HepG2 (cell line): ENCODE data around the gene PPP2R2B. TPM values are rescaled to one million over a fixed set of nuclear protein-coding genes. Genes with fewer than 3 reads are reported as not detected.

Source experiments
- ATAC-seq: fragments of 200-7000 bp; cut with Tn5 transposase; 3 replicates; pipeline ENCODE4 v1.9.1; 2020; ENCODE audit warnings: mild to moderate bottlenecking, moderate library complexity
- BruUV-seq: library from RNA; stranded (reverse); fragments of 400-500 nt; replicated peaks from 2 replicates; lab custom pipeline; 2021; lab: Mats Ljungman, UMichigan
- CTCF ChIA-PET: fragments of 300-600 bp; formaldehyde crosslinking; extraction: SDS; loops from one replicate; lab custom pipeline; 2021; ENCODE audit warnings: low total read pairs, inconsistent platforms, low intra/inter-chr PET ratio; lab: Yijun Ruan, JAX
- POLR2A ChIA-PET: fragments of 350-600 bp; sonication (Branson Sonifier 250); formaldehyde crosslinking; loops from one replicate; lab custom pipeline; 2020; ENCODE audit warnings: antibody characterized with exemption, inconsistent platforms; lab: Yijun Ruan, JAX
- DNase-seq: peaks from one replicate; pipeline ENCODE4 v3.0.0-alpha.2; 2015; ENCODE audit warnings: low spot score
- FAIRE-seq: peaks from 3 replicates; lab custom pipeline; 2011; peaks lifted over from hg19 to GRCh38; lab: Jason Lieb, UNC
- H2AFZ ChIP-seq: one replicate; pipeline ENCODE4 v1.6.1; 2011; ENCODE audit warnings: low read length, inconsistent platforms
- H3K27ac ChIP-seq: fragments of 300-600 bp; 3 replicates; pipeline ENCODE4 v1.8.0; 2011; ENCODE audit warnings: mixed run types, mild to moderate bottlenecking, mixed read lengths, low read length, inconsistent platforms; ENCODE audit not compliant: insufficient read depth; ENCODE audit errors: extremely low read length
- H3K27me3 ChIP-seq, 2 experiments: fragments of 200-600 bp in 1 of 2; 2 replicates in 1 of 2; 3 replicates in 1 of 2; pipeline versions ENCODE4 v1.6.0 to v1.8.0; 2011; ENCODE audit warnings: low read length in 2 of 2, mild to moderate bottlenecking in 2 of 2, moderate library complexity in 2 of 2, inconsistent platforms in 1 of 2; ENCODE audit not compliant: insufficient read depth in 2 of 2, control insufficient read depth in 1 of 2
- H3K36me3 ChIP-seq, 2 experiments: fragments of 200-600 bp in 1 of 2; replicated peaks in 1 of 2; 2 replicates in 1 of 2; 3 replicates in 1 of 2; pipeline versions ENCODE4 v1.5.1 to v1.8.0; 2011; ENCODE audit warnings: low read length in 2 of 2, inconsistent platforms in 1 of 2; ENCODE audit not compliant: insufficient read depth in 2 of 2, control insufficient read depth in 1 of 2
- H3K4me1 ChIP-seq: 2 replicates; pipeline ENCODE4 v1.5.1; 2012; ENCODE audit warnings: low read length, inconsistent platforms; ENCODE audit not compliant: insufficient read depth
- H3K4me2 ChIP-seq: 2 replicates; pipeline ENCODE4 v1.6.0; 2011; ENCODE audit warnings: low read depth, low read length, inconsistent platforms
- H3K4me3 ChIP-seq, 3 experiments: fragments of 200-600 bp in 1 of 3; sonication (generic), shearing (Covaris generic) in 1 of 3; replicated peaks in 1 of 3; 2 replicates each; pipeline ENCODE4 v1.5.1; 2011 to 2016; ENCODE audit warnings: low read length in 3 of 3, inconsistent platforms in 2 of 3, low read depth in 2 of 3, mild to moderate bottlenecking in 2 of 3, control low read depth in 1 of 3, mixed read lengths in 1 of 3; ENCODE audit not compliant: insufficient read depth in 1 of 3
- H3K79me2 ChIP-seq: one replicate; pipeline ENCODE4 v1.6.1; 2011; ENCODE audit warnings: low read length, inconsistent platforms; ENCODE audit not compliant: insufficient read depth
- H3K9ac ChIP-seq: 2 replicates; pipeline ENCODE4 v1.6.0; 2011; ENCODE audit warnings: mild to moderate bottlenecking, low read depth, low read length, inconsistent platforms; ENCODE audit not compliant: insufficient read depth
- H3K9me3 ChIP-seq: 2 replicates; pipeline ENCODE4 v1.5.1; 2012; ENCODE audit warnings: mild to moderate bottlenecking, low read length
- H4K20me1 ChIP-seq: 2 replicates; pipeline ENCODE4 v1.6.0; 2011; ENCODE audit warnings: inconsistent platforms, mild to moderate bottlenecking, low read length, moderate library complexity; ENCODE audit not compliant: insufficient read depth
- ETV5 ChIP-seq: IDR thresholded peaks from 2 replicates; pipeline ENCODE4 v1.6.1; 2018; ENCODE audit warnings: missing biosample characterization, missing genetic modification reagents, inconsistent platforms, borderline replicate concordance
- KDM2A ChIP-seq: sonication (generic); formaldehyde crosslinking; IDR thresholded peaks from 2 replicates; pipeline ENCODE4 v1.4.0; 2020; ENCODE audit warnings: low read depth, missing genetic modification reagents, borderline replicate concordance
- NR2C2 ChIP-seq: sonication (generic); formaldehyde crosslinking; IDR thresholded peaks from 2 replicates; pipeline ENCODE4 v1.4.0; 2020; ENCODE audit warnings: missing genetic modification reagents, mild to moderate bottlenecking, moderate library complexity, borderline replicate concordance
- PLSCR1 ChIP-seq: sonication (generic); formaldehyde crosslinking; IDR thresholded peaks from 2 replicates; pipeline ENCODE4 v1.5.0; 2020; ENCODE audit warnings: missing genetic modification reagents, mild to moderate bottlenecking, borderline replicate concordance
- REPIN1 ChIP-seq: sonication (generic); formaldehyde crosslinking; IDR thresholded peaks from 2 replicates; pipeline ENCODE4 v1.8.0; 2022; ENCODE audit warnings: missing genetic modification reagents, low read depth, mild to moderate bottlenecking, borderline replicate concordance
- RXRA ChIP-seq: sonication (generic); formaldehyde crosslinking; IDR thresholded peaks from 2 replicates; pipeline ENCODE4 v1.5.1; 2020; ENCODE audit warnings: missing genetic modification reagents
- SPEN ChIP-seq: sonication (generic); formaldehyde crosslinking; IDR thresholded peaks from 2 replicates; pipeline ENCODE4 v1.5.1; 2020; ENCODE audit warnings: low read depth, mild to moderate bottlenecking, missing genetic modification reagents
- ZNF143 ChIP-seq: sonication (generic); formaldehyde crosslinking; IDR thresholded peaks from 2 replicates; pipeline ENCODE4 v1.4.0; 2020; ENCODE audit warnings: missing genetic modification reagents
- ZNF296 ChIP-seq: sonication (generic); formaldehyde crosslinking; conservative IDR thresholded peaks from 2 replicates; pipeline ENCODE4 v1.5.0; 2020; ENCODE audit warnings: mild to moderate bottlenecking, missing genetic modification reagents
- ZNF337 ChIP-seq: sonication (generic); formaldehyde crosslinking; IDR thresholded peaks from 2 replicates; pipeline ENCODE4 v1.5.1; 2020; ENCODE audit warnings: missing genetic modification reagents, low read depth, mild to moderate bottlenecking, borderline replicate concordance
- ZNF768 ChIP-seq: sonication (generic); formaldehyde crosslinking; IDR thresholded peaks from 2 replicates; pipeline ENCODE4 v1.4.0; 2020; ENCODE audit warnings: missing genetic modification reagents
- WGBS: methylation state at CpG from one replicate; pipeline ENCODE4 v1.1.6; 2017; ENCODE audit warnings: low lambda C conversion rate; 5-methylcytosine and 5-hydroxymethylcytosine counted together
- in situ Hi-C: cut with HindIII; loops from 2 replicates; pipeline ENCODE4 v1.10.0; 2017; ENCODE audit warnings: low pct_unique_long_range_greater_than_20kb; ENCODE audit not compliant: extremely low pct_ligation_motif_present
- intact Hi-C: fragments of 100-400 bp; cut with micrococcal nuclease; formaldehyde crosslinking; loops from one replicate; pipeline ENCODE4 v1.10.0; 2022; ENCODE audit not compliant: unreplicated experiment
- polyA plus RNA-seq, 8 experiments: library from polyadenylated mRNA; depleted of rRNA in 3 of 8; stranded (reverse) in 7 of 8; unstranded in 1 of 8; fragments of >200 nt; fragmentation: Illumina TruSeq in 4 of 8; extraction: Trizol in 4 of 8; gene quantifications; 2 replicates each; pipeline versions ENCODE4 v1.2.1 to v1.2.3, GENCODE V29; 2011 to 2016; ENCODE audit warnings: low read depth in 4 of 8, missing spikeins in 1 of 8, mixed read lengths in 1 of 8; ENCODE audit not compliant: insufficient read depth in 1 of 8
- total RNA-seq, 5 experiments: library from RNA; depleted of rRNA; stranded (reverse); fragments of >200 nt; fragmentation: Illumina TruSeq; extraction: Trizol; gene quantifications; 2 replicates each; pipeline ENCODE4 v1.2.3, GENCODE V29; 2016; ENCODE audit warnings: low read depth in 1 of 5
- TF ChIP-seq, protein P1 (sequence below): sonication (generic); formaldehyde crosslinking; IDR thresholded peaks from 2 replicates; pipeline ENCODE4 v1.5.1; 2020; ENCODE audit warnings: missing genetic modification reagents, mild to moderate bottlenecking, borderline replicate concordance
- TF ChIP-seq, protein P2 (sequence below): sonication (generic); formaldehyde crosslinking; IDR thresholded peaks from 2 replicates; pipeline ENCODE4 v1.4.0; 2020; ENCODE audit warnings: mild to moderate bottlenecking, missing genetic modification reagents
- TF ChIP-seq, protein P3 (sequence below): sonication (generic); formaldehyde crosslinking; IDR thresholded peaks from 2 replicates; pipeline ENCODE4 v1.5.0; 2020; ENCODE audit warnings: missing genetic modification reagents

Gene PPP2R2B
- total and polyA plus RNA-seq, 2 of the 13 experiments (the other 11 are each of a cell fraction or from before 2014, with no cell fraction given) = not detected

GRCh38 chr5:146719179-146719578 is 159.4 kb downstream of the PPP2R2B start (continued):
- TF ChIP-seq, protein P1, sequence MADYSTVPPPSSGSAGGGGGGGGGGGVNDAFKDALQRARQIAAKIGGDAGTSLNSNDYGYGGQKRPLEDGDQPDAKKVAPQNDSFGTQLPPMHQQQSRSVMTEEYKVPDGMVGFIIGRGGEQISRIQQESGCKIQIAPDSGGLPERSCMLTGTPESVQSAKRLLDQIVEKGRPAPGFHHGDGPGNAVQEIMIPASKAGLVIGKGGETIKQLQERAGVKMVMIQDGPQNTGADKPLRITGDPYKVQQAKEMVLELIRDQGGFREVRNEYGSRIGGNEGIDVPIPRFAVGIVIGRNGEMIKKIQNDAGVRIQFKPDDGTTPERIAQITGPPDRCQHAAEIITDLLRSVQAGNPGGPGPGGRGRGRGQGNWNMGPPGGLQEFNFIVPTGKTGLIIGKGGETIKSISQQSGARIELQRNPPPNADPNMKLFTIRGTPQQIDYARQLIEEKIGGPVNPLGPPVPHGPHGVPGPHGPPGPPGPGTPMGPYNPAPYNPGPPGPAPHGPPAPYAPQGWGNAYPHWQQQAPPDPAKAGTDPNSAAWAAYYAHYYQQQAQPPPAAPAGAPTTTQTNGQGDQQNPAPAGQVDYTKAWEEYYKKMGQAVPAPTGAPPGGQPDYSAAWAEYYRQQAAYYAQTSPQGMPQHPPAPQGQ (CRISPR knock-in tag) = no peak
- TF ChIP-seq ZNF143 (CRISPR knock-in tag) (no peak), PLSCR1 (CRISPR knock-in tag) (no peak)
- TF ChIP-seq, protein P2, sequence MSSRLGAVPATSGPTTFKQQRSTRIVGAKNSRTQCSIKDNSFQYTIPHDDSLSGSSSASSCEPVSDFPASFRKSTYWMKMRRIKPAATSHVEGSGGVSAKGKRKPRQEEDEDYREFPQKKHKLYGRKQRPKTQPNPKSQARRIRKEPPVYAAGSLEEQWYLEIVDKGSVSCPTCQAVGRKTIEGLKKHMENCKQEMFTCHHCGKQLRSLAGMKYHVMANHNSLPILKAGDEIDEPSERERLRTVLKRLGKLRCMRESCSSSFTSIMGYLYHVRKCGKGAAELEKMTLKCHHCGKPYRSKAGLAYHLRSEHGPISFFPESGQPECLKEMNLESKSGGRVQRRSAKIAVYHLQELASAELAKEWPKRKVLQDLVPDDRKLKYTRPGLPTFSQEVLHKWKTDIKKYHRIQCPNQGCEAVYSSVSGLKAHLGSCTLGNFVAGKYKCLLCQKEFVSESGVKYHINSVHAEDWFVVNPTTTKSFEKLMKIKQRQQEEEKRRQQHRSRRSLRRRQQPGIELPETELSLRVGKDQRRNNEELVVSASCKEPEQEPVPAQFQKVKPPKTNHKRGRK = no peak

GRCh38 chr5:146718609-146719008 is 159.9 kb downstream of the PPP2R2B start:
- Histone ChIP-seq H3K79me2 (no peaks in the 10 kb centered on the region), H3K4me2 (no peak overlapping the region), H4K20me1 (no peaks in the 10 kb centered on the region), H3K9me3 (no peaks in the 10 kb centered on the region), H3K27me3 (no peaks in the 10 kb centered on the region), H3K4me1 (no peaks in the 10 kb centered on the region)
- in situ Hi-C loops = no loop called here
- BruUV-seq = no TSS peak
- 4% methylated on average over 3 of the region's 3 CpGs for WGBS
- no peak for FAIRE-seq
- POLR2A ChIA-PET = no interaction called here
- TF ChIP-seq ZNF768 (CRISPR knock-in tag) (no peak), REPIN1 (CRISPR knock-in tag) (no peak), RXRA (CRISPR knock-in tag) (no peak), ETV5 (CRISPR knock-in tag) (no peak), KDM2A (CRISPR knock-in tag) (no peak), NR2C2 (CRISPR knock-in tag) (no peak), ZNF337 (no peak), ZNF296 (CRISPR knock-in tag) (no peak), SPEN (CRISPR knock-in tag) (no peak)
- TF ChIP-seq, protein P3, sequence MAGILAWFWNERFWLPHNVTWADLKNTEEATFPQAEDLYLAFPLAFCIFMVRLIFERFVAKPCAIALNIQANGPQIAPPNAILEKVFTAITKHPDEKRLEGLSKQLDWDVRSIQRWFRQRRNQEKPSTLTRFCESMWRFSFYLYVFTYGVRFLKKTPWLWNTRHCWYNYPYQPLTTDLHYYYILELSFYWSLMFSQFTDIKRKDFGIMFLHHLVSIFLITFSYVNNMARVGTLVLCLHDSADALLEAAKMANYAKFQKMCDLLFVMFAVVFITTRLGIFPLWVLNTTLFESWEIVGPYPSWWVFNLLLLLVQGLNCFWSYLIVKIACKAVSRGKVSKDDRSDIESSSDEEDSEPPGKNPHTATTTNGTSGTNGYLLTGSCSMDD (CRISPR knock-in tag) = no peak
- TF ChIP-seq, all 625 proteins: peak for 0
- intact Hi-C loops = no loop called here
- Histone ChIP-seq H3K9ac (no peak overlapping the region), H3K4me3 (no peak overlapping the region), H3K36me3 (no peaks in the 10 kb centered on the region), H3K27ac (no peak overlapping the region), H2AFZ (no peak overlapping the region)
- CTCF ChIA-PET = no interaction called here
- DNase-seq (no peak), ATAC-seq (no peak)
